Left renal pelvis (tissue), 4 donors: ENCODE data around the gene ERFL. TPM values are rescaled to one million over a fixed set of nuclear protein-coding genes. Genes with fewer than 3 reads are reported as not detected.

Experiments used
- DNase-seq, 4 donors: peaks; one replicate each; pipeline ENCODE4 v3.0.0-alpha.2; 2013; ENCODE audit warnings: low read depth in 4 of 4, low spot score in 3 of 4
- polyA plus RNA-seq, 4 donors: library from polyadenylated mRNA; unstranded; fragments of 120-200 nt; gene quantifications; one replicate each; pipeline ENCODE4 v1.2.1, GENCODE V29; 2013; ENCODE audit not compliant: insufficient read length in 4 of 4

The ERFL gene
- polyA plus RNA-seq, 4 donors, result 0.14 to 0.27 (median 0.16) TPM; not detected in 1

DNA sequence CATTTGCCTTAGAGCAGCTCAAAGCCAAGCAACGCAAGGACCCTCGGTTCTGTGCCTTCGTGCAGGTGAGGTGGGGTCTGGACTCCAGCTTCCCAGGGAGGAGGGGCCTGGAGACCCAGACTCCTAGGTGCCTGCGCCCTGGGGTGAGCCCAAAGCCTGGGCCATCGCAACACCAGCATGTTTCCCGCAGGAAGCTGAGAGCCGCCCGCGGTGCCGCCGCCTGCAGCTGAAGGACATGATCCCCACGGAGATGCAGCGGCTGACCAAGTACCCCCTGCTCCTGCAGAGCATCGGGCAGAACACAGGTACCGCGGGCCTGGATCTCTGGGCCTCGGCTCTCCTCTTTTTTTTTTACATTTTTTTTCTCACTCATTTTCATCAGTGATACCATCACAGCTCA lies 25.7 kb downstream of the ERFL start:
- no peak for DNase-seq

GRCh38 chr19:41901707-41902360 lies 26.4 kb downstream of the ERFL start:
- no peak for DNase-seq

DNA sequence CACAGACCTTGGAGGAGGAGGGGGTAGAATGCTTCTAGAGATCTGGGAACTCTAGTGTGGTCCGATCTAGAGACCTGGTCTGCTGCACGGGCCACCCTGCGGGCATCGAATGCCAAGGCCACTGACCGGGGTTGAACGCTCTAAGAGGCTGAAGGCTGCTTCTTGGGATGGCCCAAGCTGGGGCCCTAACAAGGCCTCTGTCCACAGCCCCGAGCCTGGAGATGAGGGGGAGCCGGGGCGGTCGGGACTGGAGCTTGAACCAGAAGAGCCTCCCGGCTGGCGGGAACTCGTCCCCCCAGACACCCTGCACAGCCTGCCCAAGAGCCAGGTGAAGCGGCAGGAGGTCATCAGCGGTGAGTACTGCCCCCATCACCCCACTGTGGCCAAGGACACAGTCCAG lies 30.0 kb downstream of the ERFL start:
- DNase-seq, result no peak

DNA sequence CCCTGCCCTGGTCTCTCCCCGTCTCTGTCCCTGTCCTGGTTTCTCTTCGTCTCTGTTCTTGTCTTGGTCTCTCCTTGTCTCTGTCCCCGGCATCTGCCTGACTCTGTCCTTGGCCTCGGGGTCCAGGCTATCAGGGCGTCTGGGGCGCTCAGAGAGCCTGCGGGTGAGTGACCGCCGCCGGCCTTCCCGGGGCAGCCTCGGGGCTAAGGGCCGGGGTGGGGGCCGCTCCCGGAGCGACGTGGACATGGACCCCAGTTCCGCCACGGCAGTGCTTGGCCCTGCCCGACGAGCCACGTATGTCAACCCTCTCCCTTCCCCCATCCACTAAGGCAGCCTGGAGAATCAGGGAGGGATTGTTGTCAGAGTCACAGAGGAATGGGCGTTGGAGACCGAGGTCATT lies 30.4 kb downstream of the ERFL start:
- no peak for DNase-seq

DNA sequence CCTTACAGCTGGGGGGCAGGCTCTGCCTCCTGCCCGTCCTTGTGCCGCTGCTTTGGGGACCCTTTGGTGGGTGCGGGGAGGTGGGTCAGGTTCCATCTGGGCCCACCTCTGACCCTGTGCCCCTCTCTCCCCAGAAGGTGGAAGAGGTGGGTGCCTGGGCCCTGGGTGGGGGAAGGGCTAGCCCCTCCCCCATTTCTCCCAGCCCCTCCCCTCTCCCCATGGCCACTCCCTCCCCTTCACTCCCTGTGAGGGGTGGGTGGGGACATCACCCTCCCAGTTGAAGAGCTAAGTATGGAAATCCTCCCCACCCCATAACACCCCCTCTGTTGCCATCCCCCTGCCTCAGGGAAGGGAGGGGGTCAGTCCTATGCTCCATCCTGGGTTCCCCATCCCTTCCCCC lies 31.1 kb downstream of the ERFL start:
- no peak for DNase-seq

DNA sequence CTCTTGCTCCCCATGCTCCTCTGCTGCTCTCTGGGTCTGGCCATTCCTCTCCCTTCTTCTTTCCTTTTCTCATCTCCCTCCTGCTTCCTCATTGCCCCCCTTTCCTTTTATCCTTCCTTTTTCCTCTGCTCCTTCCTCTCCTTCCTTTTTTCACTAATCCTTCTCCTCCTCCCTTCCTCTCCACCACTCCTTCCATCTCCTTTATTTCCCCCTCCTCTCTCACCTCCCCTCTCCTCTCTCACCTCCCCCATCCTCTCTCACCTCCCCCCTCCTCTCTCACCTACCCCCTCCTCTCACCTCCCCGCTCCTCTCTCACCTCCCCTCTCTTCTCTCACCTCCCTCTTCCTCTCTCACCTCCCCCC lies 31.7 kb downstream of the ERFL start:
- no peak for DNase-seq

- DNase-seq, result no peak
Measured at GRCh38 chr19:41895745-41896580, 32.3 kb downstream of the ERFL start.

- no peak for DNase-seq
Measured at GRCh38 chr19:41894350-41894749, 33.9 kb downstream of the ERFL start.

DNA sequence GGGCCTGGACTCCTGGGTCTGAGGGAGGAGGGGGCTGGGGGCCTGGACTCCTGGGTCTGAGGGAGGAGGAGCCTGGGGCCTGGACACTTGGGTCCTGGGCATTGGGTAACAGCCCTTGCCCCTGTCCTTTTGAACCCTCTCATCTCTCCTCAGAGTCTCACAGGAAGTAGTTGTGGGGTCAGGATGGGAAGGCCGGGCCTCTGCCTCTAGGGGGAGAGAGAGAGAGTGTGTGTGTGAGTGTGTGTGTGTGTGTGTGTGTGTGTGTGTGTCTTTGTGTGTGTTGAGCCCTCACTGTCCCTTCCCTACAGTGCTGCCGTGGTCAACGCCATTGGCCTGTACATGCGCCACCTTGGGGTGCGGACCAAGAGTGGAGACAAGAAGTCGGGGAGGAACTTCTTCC lies 34.4 kb downstream of the ERFL start:
- DNase-seq, result no peak

DNA sequence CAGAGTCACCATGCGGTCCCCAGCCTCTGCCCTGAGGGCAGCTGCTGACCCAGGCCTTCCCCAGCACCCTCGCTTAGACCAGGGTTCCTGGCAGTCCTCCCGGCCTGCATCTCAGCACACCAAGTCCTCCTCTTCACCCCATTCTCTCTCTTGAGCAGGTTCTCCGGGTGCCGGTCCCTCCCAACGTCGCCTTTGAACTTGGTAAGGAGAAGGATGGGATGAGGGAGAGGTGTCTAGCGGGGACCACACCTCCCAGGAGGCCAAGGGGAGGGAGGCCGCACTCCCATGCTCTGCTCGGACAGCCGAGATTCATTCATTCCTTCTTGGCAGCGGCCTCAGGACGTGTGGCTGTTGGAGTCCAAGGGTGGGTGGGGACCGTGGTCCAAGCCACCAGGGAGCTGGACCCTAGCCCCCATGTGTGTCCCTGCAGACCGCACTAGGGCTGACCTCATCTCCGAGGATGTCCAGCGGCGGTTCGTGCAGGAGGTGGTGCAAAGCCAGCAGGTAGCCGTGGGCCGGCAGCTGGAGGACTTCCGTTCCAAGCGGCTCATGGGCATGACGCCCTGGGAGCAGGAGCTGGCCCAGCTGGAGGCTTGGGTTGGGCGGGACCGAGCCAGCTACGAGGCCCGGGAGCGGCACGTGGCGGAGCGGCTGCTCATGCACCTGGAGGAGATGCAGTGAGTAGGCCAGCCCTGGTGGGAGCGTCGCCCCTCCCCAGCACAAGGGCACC lies 35.9 kb downstream of the ERFL start:
- DNase-seq, result no peak

- no peak for DNase-seq
Measured at GRCh38 chr19:41890936-41891335, 37.3 kb downstream of the ERFL start.

- no peak for DNase-seq
Measured at GRCh38 chr19:41889896-41890295, 38.4 kb downstream of the ERFL start.

DNA sequence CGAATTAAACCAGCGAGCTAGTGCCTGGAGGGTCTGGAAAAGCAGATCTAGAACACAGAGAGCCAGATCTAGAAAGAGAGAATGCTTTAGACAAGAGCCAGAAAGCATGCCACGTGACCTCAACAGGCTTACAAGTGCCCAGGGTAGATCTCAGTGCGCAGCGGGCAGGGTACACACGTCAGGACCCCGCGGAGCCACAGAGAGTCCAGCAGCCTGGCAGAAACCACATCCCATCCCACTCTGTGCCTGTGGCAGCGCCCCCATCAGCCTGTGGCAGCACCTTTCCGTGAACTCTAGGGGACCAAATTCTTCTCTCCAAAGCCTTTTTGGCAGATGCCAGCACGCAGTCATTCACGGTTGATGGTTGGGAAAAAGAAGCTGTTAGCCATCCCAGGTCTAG lies 39.3 kb downstream of the ERFL start:
- no peak for DNase-seq

DNA sequence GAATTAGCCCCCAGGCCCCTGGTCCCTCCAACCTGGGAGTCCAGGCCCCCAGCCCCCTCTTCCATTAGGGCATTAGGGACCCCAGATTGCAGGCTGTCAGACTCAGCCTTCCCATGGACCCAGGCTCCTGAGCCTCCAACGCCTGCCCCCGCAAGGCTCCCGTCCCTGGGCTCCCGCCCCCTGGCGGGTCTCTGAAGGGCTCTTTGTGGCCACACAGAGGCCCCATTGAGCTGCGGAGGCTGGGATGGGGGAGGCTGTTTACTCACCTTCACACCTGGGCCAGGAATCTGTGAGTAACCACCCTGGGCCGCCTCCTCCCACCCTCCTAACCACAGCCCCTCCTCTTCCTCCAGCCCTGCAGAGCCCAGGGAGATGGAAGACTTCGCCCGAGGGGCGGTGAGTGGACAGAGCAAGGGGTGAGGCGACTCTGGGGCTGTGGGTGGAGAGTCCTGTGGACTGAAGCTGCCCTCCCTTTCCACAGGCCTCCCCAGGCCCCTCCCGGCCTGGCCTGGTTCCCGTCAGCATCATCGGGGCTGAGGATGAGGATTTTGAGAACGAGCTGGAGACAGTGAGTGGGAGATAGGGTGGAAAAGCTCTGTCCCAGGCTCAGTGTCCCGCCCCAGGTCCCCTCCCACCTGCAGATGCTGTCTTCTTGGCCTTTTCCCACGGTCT lies 40.4 kb downstream of the ERFL start:
- DNase-seq, result no peak

- no peak for DNase-seq
Measured at GRCh38 chr19:41886761-41887710, 41.2 kb downstream of the ERFL start.

DNA sequence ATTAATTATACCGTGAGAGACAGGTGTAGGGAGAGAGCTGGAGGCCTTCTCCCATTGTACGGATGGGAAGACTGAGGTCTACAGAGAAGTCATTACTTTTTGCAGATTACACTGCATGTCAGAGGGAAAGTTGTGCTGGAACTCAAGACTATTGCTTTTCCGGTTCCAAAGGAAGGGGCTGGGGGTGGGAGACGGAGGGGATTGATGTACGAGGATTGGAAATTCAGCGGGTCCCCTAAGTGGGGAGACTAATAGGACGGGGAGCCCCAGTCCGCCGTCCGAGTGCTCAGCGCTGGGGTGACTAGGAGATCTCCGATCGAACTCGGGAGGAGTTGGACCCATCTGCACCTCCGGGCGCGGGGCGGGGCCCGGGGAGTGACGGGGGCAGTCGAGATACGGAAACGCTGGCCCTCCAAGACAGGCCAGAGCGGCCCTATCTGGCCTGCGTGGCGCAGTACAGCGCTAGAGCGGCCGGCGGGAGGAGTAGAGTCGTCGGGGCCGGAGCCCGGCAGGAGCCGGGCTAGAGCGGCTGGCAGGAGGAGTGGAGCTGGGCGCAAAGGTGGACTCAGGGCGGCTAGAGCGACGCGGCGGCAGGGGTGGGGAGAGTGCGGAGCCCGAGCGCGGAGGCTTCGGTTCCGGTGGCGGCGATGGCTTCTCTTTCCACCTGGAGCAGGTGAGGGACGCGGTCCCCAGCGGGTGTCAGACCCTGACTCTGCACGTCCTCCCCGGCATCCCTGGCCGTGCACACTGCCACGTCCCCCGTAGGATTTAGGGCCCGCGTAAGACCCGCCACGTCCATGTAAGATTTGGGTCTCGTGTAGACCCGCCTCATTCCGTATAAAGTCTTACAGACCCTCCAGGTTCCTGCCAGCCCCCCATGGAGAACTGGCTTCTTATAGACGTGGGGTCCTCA lies 44.2 kb downstream of the ERFL start:
- peak; percentile 77 to 87 (median 81) for DNase-seq

GRCh38 chr19:41883463-41883820 lies 44.8 kb downstream of the ERFL start:
- no peak for DNase-seq

DNA sequence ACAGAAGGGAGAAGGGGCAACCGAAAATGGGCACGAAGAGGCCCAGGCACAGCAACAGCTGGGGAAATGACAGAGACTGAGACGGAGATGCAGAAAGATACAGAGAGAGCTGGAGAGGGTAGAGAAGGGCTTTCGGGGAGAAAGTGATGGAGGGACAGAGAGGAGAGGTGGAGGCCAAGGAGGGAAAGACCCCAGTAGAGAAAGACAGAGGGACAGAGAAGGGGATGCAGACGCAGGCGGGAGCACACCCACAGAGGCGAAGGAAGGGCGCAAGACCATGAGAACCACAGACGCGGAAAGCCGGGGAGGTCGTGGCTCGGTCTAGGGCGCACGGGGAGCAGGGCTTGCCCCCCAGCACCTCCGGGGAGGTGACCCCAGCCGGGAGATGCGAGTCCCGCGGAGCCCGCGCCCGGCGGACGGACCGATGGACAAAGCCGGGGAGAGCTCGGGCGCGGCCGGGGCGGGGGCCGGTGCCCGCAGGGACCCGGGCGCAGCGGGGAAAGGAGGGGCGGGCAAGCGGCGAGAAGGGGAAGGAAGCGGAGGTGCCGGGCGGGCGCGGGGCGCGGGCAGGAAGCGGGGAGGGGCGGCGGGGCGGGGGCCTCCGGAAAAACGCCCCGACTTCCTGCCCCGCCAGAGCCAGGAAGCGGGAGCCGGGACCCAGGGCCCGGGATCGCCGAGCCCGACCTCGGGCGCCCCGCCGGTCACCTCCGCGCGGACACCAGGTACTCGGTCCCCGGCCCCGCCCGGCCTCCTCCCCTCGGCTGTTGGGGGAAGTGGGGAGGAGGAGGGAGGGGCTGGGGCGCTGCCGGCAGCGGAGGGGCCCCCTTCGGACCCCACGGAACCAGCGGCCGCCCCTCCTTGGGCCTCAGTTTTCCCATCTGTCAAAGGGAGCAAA lies 45.4 kb downstream of the ERFL start, which contains the start of gene ARHGEF1:
Gene ARHGEF1 (plus strand): TSS at position 617 of the 895 bp plus-strand sequence. CDS start 4,899 bp downstream, outside the sequence.
- no peak for DNase-seq
